ENCODE results near the gene ZBTB7B. TPM values are rescaled to one million over a fixed set of nuclear protein-coding genes. Genes with fewer than 3 reads are reported as not detected.
A peak's percentile ranks its signal among the peaks of the same experiment; 100 is the strongest.

The ZBTB7B gene
- total and polyA plus RNA-seq, 9 of the 15 experiments (the other 6 are each of a cell fraction or from before 2014, with no cell fraction given), result 0.04 to 46.5 (median 15.2) TPM

DNA sequence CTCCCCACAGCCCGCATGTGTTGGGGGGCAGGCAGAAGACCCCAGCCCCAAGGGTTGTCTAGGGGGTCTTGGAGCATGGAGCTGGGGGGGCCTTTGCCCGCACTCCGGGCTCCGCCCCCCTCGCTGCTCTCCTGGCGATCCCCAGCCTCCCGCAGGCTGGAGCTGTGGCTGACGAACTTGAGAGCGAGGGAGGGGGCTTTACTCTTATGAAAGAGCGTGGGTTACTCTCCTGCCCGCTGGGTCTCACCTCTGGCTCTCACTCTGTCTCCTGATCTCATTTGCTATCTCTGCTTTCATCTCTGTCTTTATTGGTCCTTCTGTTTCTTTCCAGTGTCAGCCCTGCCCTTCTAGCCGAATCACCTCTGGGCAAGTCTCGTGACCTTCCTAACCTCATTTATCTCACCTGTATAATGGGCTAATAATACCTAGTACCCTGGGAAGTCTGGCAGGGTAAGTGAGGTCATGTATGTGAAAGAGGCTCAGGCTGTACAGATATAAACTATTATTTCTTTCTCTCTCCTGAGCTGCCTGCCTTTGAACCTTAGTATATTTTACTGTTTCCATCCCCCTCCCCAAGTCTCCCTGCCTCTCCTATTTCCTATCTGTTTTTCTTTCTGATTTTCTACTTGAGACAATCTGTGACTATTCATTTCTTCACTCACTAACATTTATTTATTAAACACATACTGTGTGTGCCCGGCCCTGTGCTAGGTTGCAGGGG, 61.7 kb downstream of the ZBTB7B start (continued):
- TF ChIP-seq, protein P1, sequence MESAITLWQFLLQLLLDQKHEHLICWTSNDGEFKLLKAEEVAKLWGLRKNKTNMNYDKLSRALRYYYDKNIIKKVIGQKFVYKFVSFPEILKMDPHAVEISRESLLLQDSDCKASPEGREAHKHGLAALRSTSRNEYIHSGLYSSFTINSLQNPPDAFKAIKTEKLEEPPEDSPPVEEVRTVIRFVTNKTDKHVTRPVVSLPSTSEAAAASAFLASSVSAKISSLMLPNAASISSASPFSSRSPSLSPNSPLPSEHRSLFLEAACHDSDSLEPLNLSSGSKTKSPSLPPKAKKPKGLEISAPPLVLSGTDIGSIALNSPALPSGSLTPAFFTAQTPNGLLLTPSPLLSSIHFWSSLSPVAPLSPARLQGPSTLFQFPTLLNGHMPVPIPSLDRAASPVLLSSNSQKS (CRISPR knock-in tag; IDR thresholded peaks at IDR 0.05), result no peak
- peak; percentile 98 for TF ChIP-seq HDAC2 (IDR thresholded peaks at IDR 0.05)
- TF ChIP-seq MIER1 (IDR thresholded peaks at IDR 0.05; ENCODE audit: low read depth), result no peak
- TF ChIP-seq GATAD2A (IDR thresholded peaks at IDR 0.05), result no peak
- TF ChIP-seq, protein P2, sequence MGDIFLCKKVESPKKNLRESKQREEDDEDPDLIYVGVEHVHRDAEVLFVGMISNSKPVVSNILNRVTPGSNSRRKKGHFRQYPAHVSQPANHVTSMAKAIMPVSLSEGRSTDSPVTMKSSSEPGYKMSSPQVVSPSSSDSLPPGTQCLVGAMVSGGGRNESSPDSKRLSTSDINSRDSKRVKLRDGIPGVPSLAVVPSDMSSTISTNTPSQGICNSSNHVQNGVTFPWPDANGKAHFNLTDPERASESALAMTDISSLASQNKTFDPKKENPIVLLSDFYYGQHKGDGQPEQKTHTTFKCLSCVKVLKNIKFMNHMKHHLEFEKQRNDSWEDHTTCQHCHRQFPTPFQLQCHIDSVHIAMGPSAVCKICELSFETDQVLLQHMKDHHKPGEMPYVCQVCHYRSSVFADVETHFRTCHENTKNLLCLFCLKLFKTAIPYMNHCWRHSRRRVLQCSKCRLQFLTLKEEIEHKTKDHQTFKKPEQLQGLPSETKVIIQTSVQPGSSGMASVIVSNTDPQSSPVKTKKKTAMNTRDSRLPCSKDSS (IDR thresholded peaks at IDR 0.05; ENCODE audit: low read depth, partially characterized antibody), result no peak
- TF ChIP-seq MCM7 (IDR thresholded peaks at IDR 0.05), result no peak
- TF ChIP-seq ZNF584 (CRISPR knock-in tag; IDR thresholded peaks at IDR 0.05; ENCODE audit: low read depth), result peak; percentile 15; the same call in 1 of the 2 replicates
- TF ChIP-seq, protein P3, sequence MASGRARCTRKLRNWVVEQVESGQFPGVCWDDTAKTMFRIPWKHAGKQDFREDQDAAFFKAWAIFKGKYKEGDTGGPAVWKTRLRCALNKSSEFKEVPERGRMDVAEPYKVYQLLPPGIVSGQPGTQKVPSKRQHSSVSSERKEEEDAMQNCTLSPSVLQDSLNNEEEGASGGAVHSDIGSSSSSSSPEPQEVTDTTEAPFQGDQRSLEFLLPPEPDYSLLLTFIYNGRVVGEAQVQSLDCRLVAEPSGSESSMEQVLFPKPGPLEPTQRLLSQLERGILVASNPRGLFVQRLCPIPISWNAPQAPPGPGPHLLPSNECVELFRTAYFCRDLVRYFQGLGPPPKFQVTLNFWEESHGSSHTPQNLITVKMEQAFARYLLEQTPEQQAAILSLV (tag; IDR thresholded peaks at IDR 0.05), result no peak
- no peak for TF ChIP-seq GABPB1 (CRISPR knock-in tag; IDR thresholded peaks at IDR 0.05)
- no peak for TF ChIP-seq PRPF4 (IDR thresholded peaks at IDR 0.05; ENCODE audit: insufficient read depth, low read depth, low read length, poor library complexity, severe bottlenecking)
- TF ChIP-seq NFIC (IDR thresholded peaks at IDR 0.05), result peak; percentile 27; the same call in 1 of the 2 replicates
- TF ChIP-seq, protein P4, sequence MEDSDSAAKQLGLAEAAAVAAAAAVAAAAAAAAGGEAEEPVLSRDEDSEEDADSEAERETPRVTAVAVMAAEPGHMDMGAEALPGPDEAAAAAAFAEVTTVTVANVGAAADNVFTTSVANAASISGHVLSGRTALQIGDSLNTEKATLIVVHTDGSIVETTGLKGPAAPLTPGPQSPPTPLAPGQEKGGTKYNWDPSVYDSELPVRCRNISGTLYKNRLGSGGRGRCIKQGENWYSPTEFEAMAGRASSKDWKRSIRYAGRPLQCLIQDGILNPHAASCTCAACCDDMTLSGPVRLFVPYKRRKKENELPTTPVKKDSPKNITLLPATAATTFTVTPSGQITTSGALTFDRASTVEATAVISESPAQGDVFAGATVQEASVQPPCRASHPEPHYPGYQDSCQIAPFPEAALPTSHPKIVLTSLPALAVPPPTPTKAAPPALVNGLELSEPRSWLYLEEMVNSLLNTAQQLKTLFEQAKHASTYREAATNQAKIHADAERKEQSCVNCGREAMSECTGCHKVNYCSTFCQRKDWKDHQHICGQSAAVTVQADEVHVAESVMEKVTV (CRISPR knock-in tag; IDR thresholded peaks at IDR 0.05), result no peak
- TF ChIP-seq SIRT6 (IDR thresholded peaks at IDR 0.05; ENCODE audit: low read depth, low read length), result no peak
- TF ChIP-seq ELF2 (CRISPR knock-in tag; IDR thresholded peaks at IDR 0.05), result no peak
- no peak for TF ChIP-seq PTTG1 (tag; IDR thresholded peaks at IDR 0.05; ENCODE audit: low read depth)
- no peak for TF ChIP-seq SMARCE1 (IDR thresholded peaks at IDR 0.05)
- TF ChIP-seq GABPB2 (CRISPR knock-in tag; conservative IDR thresholded peaks at IDR 0.05), result no peak
- TF ChIP-seq ZNF766 (CRISPR knock-in tag; conservative IDR thresholded peaks at IDR 0.05), result no peak
- TF ChIP-seq MEF2A (IDR thresholded peaks at IDR 0.05; ENCODE audit: control insufficient read depth, low read depth, low read length), result no peak
- TF ChIP-seq ZNF717 (CRISPR knock-in tag; IDR thresholded peaks at IDR 0.05), result no peak
- TF ChIP-seq DDX20 (tag; IDR thresholded peaks at IDR 0.05; ENCODE audit: low read depth), result no peak
- TF ChIP-seq BRCA1 (IDR thresholded peaks at IDR 0.05), result no peak
- no peak for TF ChIP-seq BRCA1 (CRISPR knock-in tag; IDR thresholded peaks at IDR 0.05)
- TF ChIP-seq PHF21A (IDR thresholded peaks at IDR 0.05; ENCODE audit: borderline replicate concordance, low read depth), result no peak
- no peak for TF ChIP-seq HCFC1 (IDR thresholded peaks at IDR 0.05; ENCODE audit: low read depth, low read length)

All from K562 (cell line).